GM10266 (cell line): ENCODE measurements around the gene BMP6.

Source experiments
- DNase-seq: peaks from one replicate; pipeline ENCODE4 v3.0.0; 2012; ENCODE audit errors: extremely low spot score
- CTCF ChIP-seq: IDR thresholded peaks from 2 replicates; pipeline ENCODE4 v1.5.1; 2012; ENCODE audit warnings: mild to moderate bottlenecking, low read depth; ENCODE audit not compliant: control insufficient read depth, insufficient read depth; ENCODE audit errors: missing control alignments

The BMP6 gene

GRCh38 chr6:7921046-7921445, 195.1 kb downstream of the BMP6 start:
- no peak for DNase-seq
- no peak for TF ChIP-seq CTCF

GRCh38 chr6:7921632-7922092, 195.8 kb downstream of the BMP6 start:
- TF ChIP-seq CTCF: no peak
- no peak for DNase-seq

- no peak for TF ChIP-seq CTCF
- no peak for DNase-seq
Measured at GRCh38 chr6:7922596-7922995, 196.7 kb downstream of the BMP6 start.

GRCh38 chr6:7924867-7925266, 199.0 kb downstream of the BMP6 start:
- TF ChIP-seq CTCF: no peak
- DNase-seq: no peak
